Ureter (tissue), 1 donor: ENCODE measurements around the gene RAPGEF3. TPM values are rescaled to one million over a fixed set of nuclear protein-coding genes. Genes with fewer than 3 reads are reported as not detected.

Experiments used
- DNase-seq: peaks from one replicate; pipeline ENCODE4 v3.0.0-alpha.2; 2020; ENCODE audit warnings: low spot score
- total RNA-seq: library from RNA; stranded (reverse); gene quantifications from one replicate; pipeline ENCODE4 v1.2.4, GENCODE V29; 2023
- donor health status: DM: yes; HTN: yes; CAD: no.

The RAPGEF3 gene
- total RNA-seq, 1 donor from 2014 or later: 83.4 TPM

- DNase-seq: no peak
Observed at GRCh38 chr12:47722136-47722834, 36.4 kb downstream of the RAPGEF3 start.

GRCh38 chr12:47721431-47721973 is 37.2 kb downstream of the RAPGEF3 start:
- DNase-seq: peak; percentile 36

GRCh38 chr12:47718531-47718930 is 40.1 kb downstream of the RAPGEF3 start:
- DNase-seq: no peak

GRCh38 chr12:47717443-47718193 is 41.1 kb downstream of the RAPGEF3 start:
- DNase-seq: peak; percentile 86

GRCh38 chr12:47717046-47717442 is 41.6 kb downstream of the RAPGEF3 start:
- DNase-seq: no peak

- peak; percentile 55 for DNase-seq
Observed at GRCh38 chr12:47715877-47716548, 42.7 kb downstream of the RAPGEF3 start.

GRCh38 chr12:47715393-47715876 is 43.2 kb downstream of the RAPGEF3 start:
- DNase-seq: peak; percentile 83

GRCh38 chr12:47714826-47715386 is 43.8 kb downstream of the RAPGEF3 start:
- DNase-seq: no peak

GRCh38 chr12:47712171-47712570 is 46.5 kb downstream of the RAPGEF3 start:
- DNase-seq: no peak

GRCh38 chr12:47711448-47711847 is 47.2 kb downstream of the RAPGEF3 start:
- peak; percentile 33 for DNase-seq

GRCh38 chr12:47710278-47710677 is 48.4 kb downstream of the RAPGEF3 start:
- no peak for DNase-seq

GRCh38 chr12:47709671-47710070 is 49.0 kb downstream of the RAPGEF3 start:
- no peak for DNase-seq

- DNase-seq: no peak
Observed at GRCh38 chr12:47709237-47709636, 49.4 kb downstream of the RAPGEF3 start.

- no peak for DNase-seq
Observed at GRCh38 chr12:47707905-47708543, 50.7 kb downstream of the RAPGEF3 start.

GRCh38 chr12:47707355-47707754 is 51.3 kb downstream of the RAPGEF3 start:
- no peak for DNase-seq

- peak; percentile 98 for DNase-seq
Observed at GRCh38 chr12:47705566-47706425, 52.9 kb downstream of the RAPGEF3 start, which contains the start of gene RPAP3. Gene RPAP3, minus strand, starts transcription at chr12:47706030. Its CDS starts 3,190 bp downstream, at chr12:47702840.

- no peak for DNase-seq
Observed at GRCh38 chr12:47705229-47705565, 53.5 kb downstream of the RAPGEF3 start.

GRCh38 chr12:47704719-47705118 is 54.0 kb downstream of the RAPGEF3 start:
- DNase-seq: no peak

- DNase-seq: no peak
Observed at GRCh38 chr12:47700263-47700662, 58.4 kb downstream of the RAPGEF3 start.

- no peak for DNase-seq
Observed at GRCh38 chr12:47698631-47699030, 60.0 kb downstream of the RAPGEF3 start.
